ENCODE measurements around the gene TTC24.

The TTC24 gene

DNA sequence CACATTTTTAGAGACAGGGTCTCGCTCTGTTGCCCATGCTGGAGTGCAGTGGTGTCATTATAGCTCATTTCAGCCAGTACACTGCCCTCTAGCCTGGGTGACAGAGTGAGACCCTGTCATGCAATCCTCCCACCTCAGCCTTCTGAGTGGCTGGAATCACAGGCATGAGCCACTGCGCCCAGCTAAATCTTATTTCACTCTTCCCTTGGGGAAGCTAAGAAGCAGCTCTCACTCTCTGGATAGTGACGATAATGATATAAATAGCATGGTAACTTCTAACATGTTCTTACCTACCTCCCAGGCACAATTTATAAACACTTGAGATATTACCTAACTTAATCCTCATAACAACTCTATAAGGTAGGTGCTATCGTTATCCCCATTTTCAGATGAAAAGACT lies 32.1 kb upstream of the TTC24 start:
- TF ChIP-seq, protein P1, sequence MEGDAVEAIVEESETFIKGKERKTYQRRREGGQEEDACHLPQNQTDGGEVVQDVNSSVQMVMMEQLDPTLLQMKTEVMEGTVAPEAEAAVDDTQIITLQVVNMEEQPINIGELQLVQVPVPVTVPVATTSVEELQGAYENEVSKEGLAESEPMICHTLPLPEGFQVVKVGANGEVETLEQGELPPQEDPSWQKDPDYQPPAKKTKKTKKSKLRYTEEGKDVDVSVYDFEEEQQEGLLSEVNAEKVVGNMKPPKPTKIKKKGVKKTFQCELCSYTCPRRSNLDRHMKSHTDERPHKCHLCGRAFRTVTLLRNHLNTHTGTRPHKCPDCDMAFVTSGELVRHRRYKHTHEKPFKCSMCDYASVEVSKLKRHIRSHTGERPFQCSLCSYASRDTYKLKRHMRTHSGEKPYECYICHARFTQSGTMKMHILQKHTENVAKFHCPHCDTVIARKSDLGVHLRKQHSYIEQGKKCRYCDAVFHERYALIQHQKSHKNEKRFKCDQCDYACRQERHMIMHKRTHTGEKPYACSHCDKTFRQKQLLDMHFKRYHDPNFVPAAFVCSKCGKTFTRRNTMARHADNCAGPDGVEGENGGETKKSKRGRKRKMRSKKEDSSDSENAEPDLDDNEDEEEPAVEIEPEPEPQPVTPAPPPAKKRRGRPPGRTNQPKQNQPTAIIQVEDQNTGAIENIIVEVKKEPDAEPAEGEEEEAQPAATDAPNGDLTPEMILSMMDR (IDR thresholded peaks at IDR 0.05; ENCODE audit: low read depth, low read length), result no peak
- H3K4me3 ChIP-seq (replicated peaks in 1 of 2; ENCODE audit: low read depth in 2 of 2, low read length in 2 of 2), result no peak overlapping the region
- DNase-seq (ENCODE audit: low read depth in 2 of 2), result no peak

GRCh38 chr1:156547982-156548381 lies 31.5 kb upstream of the TTC24 start:
- DNase-seq (ENCODE audit: low read depth in 2 of 2), result no peak
- TF ChIP-seq, protein P1 (IDR thresholded peaks at IDR 0.05; ENCODE audit: low read depth, low read length), result no peak
- H3K4me3 ChIP-seq (replicated peaks in 1 of 2; ENCODE audit: low read depth in 2 of 2, low read length in 2 of 2), result no peak overlapping the region

GRCh38 chr1:156549390-156549789 lies 30.1 kb upstream of the TTC24 start:
- no peak for DNase-seq (ENCODE audit: low read depth in 2 of 2)
- TF ChIP-seq, protein P1 (IDR thresholded peaks at IDR 0.05; ENCODE audit: low read depth, low read length), result no peak
- no peak overlapping the region for H3K4me3 ChIP-seq (replicated peaks in 1 of 2; ENCODE audit: low read depth in 2 of 2, low read length in 2 of 2)

- TF ChIP-seq, protein P1 (IDR thresholded peaks at IDR 0.05; ENCODE audit: low read depth, low read length), result no peak
- DNase-seq (ENCODE audit: low read depth in 2 of 2), result no peak
- no peak overlapping the region for H3K4me3 ChIP-seq (replicated peaks in 1 of 2; ENCODE audit: low read depth in 2 of 2, low read length in 2 of 2)
Measured at GRCh38 chr1:156549831-156550230, 29.7 kb upstream of the TTC24 start.

DNA sequence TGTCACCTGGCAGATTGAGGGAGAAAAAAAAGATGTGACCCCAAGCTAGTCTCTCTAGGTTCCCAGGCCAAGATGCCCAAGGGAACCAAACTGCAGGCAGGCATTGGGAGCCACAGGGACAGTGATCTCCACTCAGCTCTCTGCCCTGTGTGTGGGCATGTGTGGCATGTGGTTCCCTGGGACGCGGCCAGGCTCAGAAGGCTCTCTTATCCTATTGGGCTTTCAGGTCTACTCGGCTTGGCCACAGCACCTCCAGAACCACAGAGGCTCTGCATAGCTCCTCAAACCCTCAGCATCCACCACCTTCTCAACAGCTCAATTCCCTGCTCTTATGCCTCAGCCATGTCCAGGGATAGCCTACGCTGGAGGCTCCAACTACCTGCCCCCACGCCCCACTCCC lies 29.2 kb upstream of the TTC24 start:
- no peak for DNase-seq (ENCODE audit: low read depth in 2 of 2)
- TF ChIP-seq, protein P1 (IDR thresholded peaks at IDR 0.05; ENCODE audit: low read depth, low read length), result no peak
- no peak overlapping the region for H3K4me3 ChIP-seq (replicated peaks in 1 of 2; ENCODE audit: low read depth in 2 of 2, low read length in 2 of 2)

- TF ChIP-seq, protein P1 (IDR thresholded peaks at IDR 0.05; ENCODE audit: low read depth, low read length), result no peak
- no peak for DNase-seq (ENCODE audit: low read depth in 2 of 2)
- no peak overlapping the region for H3K4me3 ChIP-seq (replicated peaks in 1 of 2; ENCODE audit: low read depth in 2 of 2, low read length in 2 of 2)
Measured at GRCh38 chr1:156551066-156551643, 28.4 kb upstream of the TTC24 start.

- DNase-seq (ENCODE audit: low read depth in 2 of 2), result peak in 1 of 2 donors; percentile 57
- no peak overlapping the region for H3K4me3 ChIP-seq (replicated peaks in 1 of 2; ENCODE audit: low read depth in 2 of 2, low read length in 2 of 2)
- TF ChIP-seq, protein P1 (IDR thresholded peaks at IDR 0.05; ENCODE audit: low read depth, low read length), result no peak
Measured at GRCh38 chr1:156551869-156552268, 27.7 kb upstream of the TTC24 start.
